Right ventricle myocardium superior (tissue), 1 donor: ENCODE measurements around the gene CD58. TPM values are rescaled to one million over a fixed set of nuclear protein-coding genes. Genes with fewer than 3 reads are reported as not detected.

ENCODE experiments used
- ATAC-seq: fragments of 200-7000 bp; cut with Tn5 transposase; one replicate; pipeline ENCODE4 v1.9.1; 2020; ENCODE audit warnings: mild to moderate bottlenecking; ENCODE audit not compliant: poor library complexity
- DNase-seq: peaks from one replicate; pipeline ENCODE4 v3.0.0-alpha.2; 2020
- intact Hi-C: fragments of 100-400 bp; cut with DNase I; formaldehyde crosslinking; loops from one replicate; pipeline ENCODE4 v1.11.2; 2022
- total RNA-seq: library from RNA; stranded (reverse); fragmentation: NEBNext Ultra II Directional; extraction: Animal tissue kit (Norgen Biotek cat#: 25700); gene quantifications from one replicate; pipeline ENCODE4 v1.2.1, GENCODE V29; 2021
- donor health status: DM: no; HTN: yes; CAD: no; lungs with severe emphysema.

The CD58 gene
- total RNA-seq, 1 donor from 2014 or later, result 31.3 TPM

- ATAC-seq (no peak), DNase-seq (no peak)
- intact Hi-C loops, result no loop called here
Observed at GRCh38 chr1:116529199-116529631, 41.6 kb downstream of the CD58 start.

- no peak for ATAC-seq
- intact Hi-C loops, result no loop called here
- DNase-seq, result no peak
Observed at GRCh38 chr1:116528329-116529083, 42.3 kb downstream of the CD58 start.

GRCh38 chr1:116525440-116525839 is 45.4 kb downstream of the CD58 start:
- DNase-seq (no peak), ATAC-seq (no peak)
- intact Hi-C loops, result no loop called here

- peak; percentile 58 for ATAC-seq
- no peak for DNase-seq
- intact Hi-C loops, result no loop called here
Observed at GRCh38 chr1:116521186-116521585, 49.6 kb downstream of the CD58 start.

GRCh38 chr1:116518400-116518799 is 52.4 kb downstream of the CD58 start:
- ATAC-seq (no peak), DNase-seq (no peak)
- intact Hi-C loops, result no loop called here

- no peak for DNase-seq
- no peak for ATAC-seq
- intact Hi-C loops, result no loop called here
Observed at GRCh38 chr1:116516631-116517030, 54.2 kb downstream of the CD58 start.

GRCh38 chr1:116515702-116516101 is 55.1 kb downstream of the CD58 start:
- DNase-seq, result no peak
- no peak for ATAC-seq
- intact Hi-C loops, result no loop called here

GRCh38 chr1:116514708-116515525 is 55.9 kb downstream of the CD58 start:
- ATAC-seq (peak; percentile 6), DNase-seq (no peak)
- intact Hi-C loops, result no loop called here

GRCh38 chr1:116513956-116514355 is 56.9 kb downstream of the CD58 start:
- intact Hi-C loops, result no loop called here
- ATAC-seq, result peak; percentile 93
- DNase-seq, result peak; percentile 68

- DNase-seq (no peak), ATAC-seq (no peak)
- intact Hi-C loops, result no loop called here
Observed at GRCh38 chr1:116511459-116512019, 59.3 kb downstream of the CD58 start.

- no peak for ATAC-seq
- intact Hi-C loops, result no loop called here
- DNase-seq, result no peak
Observed at GRCh38 chr1:116510361-116510760, 60.5 kb downstream of the CD58 start.

- ATAC-seq (no peak), DNase-seq (no peak)
- intact Hi-C loops, result no loop called here
Observed at GRCh38 chr1:116508984-116509980, 61.5 kb downstream of the CD58 start.

- intact Hi-C loops, result no loop called here
- ATAC-seq (no peak), DNase-seq (no peak)
Observed at GRCh38 chr1:116508085-116508983, 62.5 kb downstream of the CD58 start.

- ATAC-seq, result no peak
- intact Hi-C loops, result no loop called here
- DNase-seq, result no peak
Observed at GRCh38 chr1:116507631-116508030, 63.2 kb downstream of the CD58 start.

- ATAC-seq (no peak), DNase-seq (no peak)
- intact Hi-C loops, result no loop called here
Observed at GRCh38 chr1:116506132-116507004, 64.5 kb downstream of the CD58 start.

- DNase-seq, result peak; percentile 85
- peak; percentile 57 for ATAC-seq
- intact Hi-C loops, result no loop called here
Observed at GRCh38 chr1:116504308-116505156, 66.3 kb downstream of the CD58 start.
